Subcutaneous adipose tissue (tissue), 4 donors: ENCODE data around the gene FBXL13. TPM values are rescaled to one million over a fixed set of nuclear protein-coding genes. Genes with fewer than 3 reads are reported as not detected.

ENCODE experiments used
- total RNA-seq, 4 donors: library from RNA; depleted of rRNA; stranded (reverse); fragments of >200 nt; gene quantifications; one replicate each; pipeline ENCODE4 v1.1.0, GENCODE V29; 2016
- TF ChIP-seq, protein P1 (sequence below): fragments of 450-650 bp; IDR thresholded peaks from one replicate; pipeline ENCODE4 v1.5.1; 2016; ENCODE audit warnings: low read depth, mild to moderate bottlenecking, control low read depth, antibody characterized with exemption, moderate library complexity

Gene FBXL13
- total RNA-seq, 4 donors from 2014 or later, result 0.88 to 2.4 TPM; not detected in 2

GRCh38 chr7:102866535-102867215, 207.9 kb downstream of the FBXL13 start:
- TF ChIP-seq, protein P1, sequence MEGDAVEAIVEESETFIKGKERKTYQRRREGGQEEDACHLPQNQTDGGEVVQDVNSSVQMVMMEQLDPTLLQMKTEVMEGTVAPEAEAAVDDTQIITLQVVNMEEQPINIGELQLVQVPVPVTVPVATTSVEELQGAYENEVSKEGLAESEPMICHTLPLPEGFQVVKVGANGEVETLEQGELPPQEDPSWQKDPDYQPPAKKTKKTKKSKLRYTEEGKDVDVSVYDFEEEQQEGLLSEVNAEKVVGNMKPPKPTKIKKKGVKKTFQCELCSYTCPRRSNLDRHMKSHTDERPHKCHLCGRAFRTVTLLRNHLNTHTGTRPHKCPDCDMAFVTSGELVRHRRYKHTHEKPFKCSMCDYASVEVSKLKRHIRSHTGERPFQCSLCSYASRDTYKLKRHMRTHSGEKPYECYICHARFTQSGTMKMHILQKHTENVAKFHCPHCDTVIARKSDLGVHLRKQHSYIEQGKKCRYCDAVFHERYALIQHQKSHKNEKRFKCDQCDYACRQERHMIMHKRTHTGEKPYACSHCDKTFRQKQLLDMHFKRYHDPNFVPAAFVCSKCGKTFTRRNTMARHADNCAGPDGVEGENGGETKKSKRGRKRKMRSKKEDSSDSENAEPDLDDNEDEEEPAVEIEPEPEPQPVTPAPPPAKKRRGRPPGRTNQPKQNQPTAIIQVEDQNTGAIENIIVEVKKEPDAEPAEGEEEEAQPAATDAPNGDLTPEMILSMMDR, result no peak

- TF ChIP-seq, protein P1, result no peak
These were observed 209.6 kb downstream of the FBXL13 start for GRCh38 chr7:102864958-102865357.

DNA sequence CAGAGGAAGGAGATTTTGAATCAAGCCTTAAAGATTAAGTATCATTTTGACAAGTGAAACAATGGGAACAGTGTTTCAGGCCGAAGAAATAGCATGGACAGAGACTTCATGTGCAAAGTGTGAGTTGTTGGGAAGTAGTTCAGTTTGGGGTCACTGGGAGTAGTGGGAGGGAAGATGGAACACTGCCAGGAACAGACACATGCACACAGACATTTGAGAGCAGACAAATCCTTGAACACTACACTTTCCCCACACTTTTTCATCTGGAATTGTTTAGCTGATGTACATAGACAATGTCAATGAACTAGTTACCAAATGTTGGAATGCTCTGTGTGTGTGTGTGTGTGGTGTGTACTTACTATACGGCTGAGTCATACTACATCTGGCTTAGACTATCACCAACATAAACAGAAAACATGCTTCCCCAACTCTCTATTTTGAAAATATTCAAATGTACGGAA, 214.2 kb downstream of the FBXL13 start:
- TF ChIP-seq, protein P1, result no peak

DNA sequence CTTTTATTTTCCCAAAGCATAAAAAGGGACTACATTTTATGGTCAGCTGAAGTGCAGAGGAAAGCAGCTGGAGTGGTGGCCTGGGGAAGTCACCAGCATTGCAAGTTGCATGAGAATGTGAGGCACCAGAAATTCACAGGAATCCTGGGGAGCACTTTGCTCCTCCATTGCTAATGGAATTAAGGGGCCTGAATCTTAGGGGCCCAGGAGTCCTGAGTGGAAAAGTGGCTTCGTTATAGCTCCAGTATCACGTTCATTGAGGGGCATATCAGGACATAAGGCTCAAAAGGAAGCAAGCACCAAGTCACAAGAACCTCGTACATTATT, 214.8 kb downstream of the FBXL13 start:
- TF ChIP-seq, protein P1, result no peak

DNA sequence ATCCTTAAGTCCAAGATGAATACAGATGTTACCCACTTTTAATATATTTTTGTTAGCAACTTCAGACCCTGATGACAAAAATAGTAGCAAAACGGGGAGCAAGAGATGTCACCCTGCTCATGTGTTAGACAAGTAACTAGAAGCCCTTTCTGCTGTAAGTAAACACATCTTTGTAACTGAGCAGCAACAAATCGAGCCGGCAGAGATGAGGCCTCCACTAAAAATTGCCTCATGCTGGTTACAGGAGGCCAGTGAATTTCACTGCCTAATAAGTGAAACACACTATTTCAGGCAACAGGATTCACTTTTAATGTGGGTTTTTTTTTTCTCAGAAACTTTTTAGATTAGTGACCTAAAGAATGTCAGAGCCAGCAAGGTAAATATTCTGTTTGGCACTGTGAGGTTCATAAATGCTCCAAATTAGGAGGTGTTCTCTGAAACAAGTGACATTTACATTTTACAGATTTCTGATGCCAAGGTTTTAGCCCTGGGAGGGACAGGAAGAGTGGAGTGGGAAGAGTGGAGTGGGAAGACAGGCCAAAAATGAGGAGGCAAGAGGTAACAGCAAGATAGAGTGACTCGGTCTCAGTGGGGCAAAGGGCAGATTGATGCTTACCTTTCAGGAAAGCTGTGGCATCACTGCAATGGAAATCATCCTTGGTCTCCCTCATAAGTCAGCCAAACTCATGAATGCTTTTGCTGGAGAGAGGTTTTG, 215.4 kb downstream of the FBXL13 start:
- TF ChIP-seq, protein P1, result no peak

- TF ChIP-seq, protein P1, result no peak
These were observed 218.6 kb downstream of the FBXL13 start for GRCh38 chr7:102856036-102856435.

- TF ChIP-seq, protein P1, result no peak
These were observed 225.1 kb downstream of the FBXL13 start for GRCh38 chr7:102849538-102849937.
